C4-2B (cell line): ENCODE data around the gene NPEPL1.
"Not testable (repeated sequence)": the region's sequence is repeated elsewhere in the genome, so short reads cannot be mapped to it uniquely, and the experiment has no call there.

Experiments used
- H3K27ac ChIP-seq: fragments of 450-650 bp; 2 replicates; pipeline ENCODE4 v1.5.1; 2017
- CTCF ChIP-seq: fragments of 450-650 bp; conservative IDR thresholded peaks from 2 replicates; pipeline ENCODE4 v1.5.1; 2017; ENCODE audit warnings: mild to moderate bottlenecking
- ZFX ChIP-seq: fragments of 450-650 bp; IDR thresholded peaks from 2 replicates; pipeline ENCODE4 v1.6.1; 2017

Gene NPEPL1

GRCh38 chr20:58754584-58754983 is 62.0 kb downstream of the NPEPL1 start:
- TF ChIP-seq CTCF, result no peak
- no peak for TF ChIP-seq ZFX
- H3K27ac ChIP-seq, result no peak overlapping the region

- no peak overlapping the region for H3K27ac ChIP-seq
- TF ChIP-seq CTCF (no peak), ZFX (no peak)
Measured at GRCh38 chr20:58755062-58755697, 62.6 kb downstream of the NPEPL1 start.

GRCh38 chr20:58755766-58756449 is 63.3 kb downstream of the NPEPL1 start:
- TF ChIP-seq CTCF (no peak), ZFX (no peak)
- H3K27ac ChIP-seq, result no peak overlapping the region

- TF ChIP-seq CTCF, result no peak
- no peak for TF ChIP-seq ZFX
Measured at GRCh38 chr20:58756450-58756775, 63.8 kb downstream of the NPEPL1 start.

GRCh38 chr20:58757647-58758046 is 65.0 kb downstream of the NPEPL1 start:
- not testable (repeated sequence) for H3K27ac ChIP-seq

More at GRCh38 chr20:58756450-58756775, 63.8 kb downstream of the NPEPL1 start:
- H3K27ac ChIP-seq, result no peak overlapping the region

GRCh38 chr20:58759947-58760346 is 67.3 kb downstream of the NPEPL1 start:
- TF ChIP-seq ZFX (no peak), CTCF (no peak)
- no peak overlapping the region for H3K27ac ChIP-seq

- H3K27ac ChIP-seq, result no peak overlapping the region
- no peak for TF ChIP-seq ZFX
- no peak for TF ChIP-seq CTCF
Measured at GRCh38 chr20:58760856-58761255, 68.3 kb downstream of the NPEPL1 start.

- no peak overlapping the region for H3K27ac ChIP-seq
- TF ChIP-seq ZFX, result no peak
- no peak for TF ChIP-seq CTCF
Measured at GRCh38 chr20:58762120-58762519, 69.5 kb downstream of the NPEPL1 start.
